HEK293T (cell line): ENCODE results near the gene PXMP2.

ENCODE experiments used
- BHLHE40 ChIP-seq: fragments of 450-650 bp; IDR thresholded peaks from 2 replicates; pipeline ENCODE4 v1.6.1; 2016; ENCODE audit warnings: mild to moderate bottlenecking, moderate library complexity, borderline replicate concordance
- ELF4 ChIP-seq: fragments of 450-650 bp; IDR thresholded peaks from 2 replicates; pipeline ENCODE4 v1.6.1; 2017; ENCODE audit warnings: antibody characterized with exemption
- FOXA1 ChIP-seq: fragments of 450-650 bp; IDR thresholded peaks from 2 replicates; pipeline ENCODE4 v1.6.1; 2016; ENCODE audit warnings: mild to moderate bottlenecking
- FOXK2 ChIP-seq: fragments of 450-650 bp; IDR thresholded peaks from 2 replicates; pipeline ENCODE4 v1.6.1; 2016; ENCODE audit warnings: mild to moderate bottlenecking
- FOXM1 ChIP-seq: fragments of 450-650 bp; IDR thresholded peaks from 2 replicates; pipeline ENCODE4 v1.6.1; 2017; ENCODE audit warnings: mild to moderate bottlenecking, borderline replicate concordance
- HDGF ChIP-seq: fragments of 450-650 bp; IDR thresholded peaks from 2 replicates; pipeline ENCODE4 v1.6.1; 2017; ENCODE audit warnings: antibody characterized with exemption, borderline replicate concordance
- LEF1 ChIP-seq: fragments of 450-650 bp; IDR thresholded peaks from 2 replicates; pipeline ENCODE4 v1.6.1; 2017; ENCODE audit warnings: mild to moderate bottlenecking, borderline replicate concordance
- PKNOX1 ChIP-seq: fragments of 450-650 bp; IDR thresholded peaks from 2 replicates; pipeline ENCODE4 v1.6.1; 2016
- SP1 ChIP-seq: fragments of 450-650 bp; IDR thresholded peaks from 2 replicates; pipeline ENCODE4 v1.6.1; 2017
- SUZ12 ChIP-seq: fragments of 450-650 bp; IDR thresholded peaks from 2 replicates; pipeline ENCODE4 v1.6.1; 2016; ENCODE audit warnings: mild to moderate bottlenecking
- TARDBP ChIP-seq: fragments of 450-650 bp; IDR thresholded peaks from 2 replicates; pipeline ENCODE4 v1.6.1; 2016

- no peak for TF ChIP-seq BHLHE40
- TF ChIP-seq PKNOX1, result no peak
- no peak for TF ChIP-seq LEF1
- TF ChIP-seq SUZ12, result no peak
- TF ChIP-seq SP1, result no peak
- no peak for TF ChIP-seq ELF4
- TF ChIP-seq FOXK2, result no peak
- no peak for TF ChIP-seq FOXA1
- no peak for TF ChIP-seq HDGF
- no peak for TF ChIP-seq TARDBP
- TF ChIP-seq FOXM1, result no peak
Measured at GRCh38 chr12:132689227-132689626, 1.8 kb downstream of the PXMP2 start.
